Activated T-cell treated with anti-CD3 and anti-CD28 coated beads, Interleukin-2, amount 50 U/mL, for 24 hours (primary cell): ENCODE measurements around the gene CRTC3.

Experiments used
- DNase-seq: peaks from one replicate; pipeline ENCODE4 v3.0.0-alpha.2; 2020
- H3K27ac Mint-ChIP-seq: 2 replicates; pipeline ENCODE4 v1.8.0; 2020; ENCODE audit warnings: mild to moderate bottlenecking, mixed read lengths
- H3K27me3 Mint-ChIP-seq: 2 replicates; pipeline ENCODE4 v1.8.0; 2020; ENCODE audit warnings: mixed read lengths
- H3K36me3 Mint-ChIP-seq: 2 replicates; pipeline ENCODE4 v1.8.0; 2020; ENCODE audit warnings: low read depth, mixed read lengths
- H3K4me1 Mint-ChIP-seq: 2 replicates; pipeline ENCODE4 v1.8.0; 2020; ENCODE audit warnings: low read depth, mixed read lengths
- H3K4me3 Mint-ChIP-seq: 2 replicates; pipeline ENCODE4 v1.8.0; 2020; ENCODE audit warnings: mild to moderate bottlenecking, moderate library complexity, mixed read lengths
- H3K9me3 Mint-ChIP-seq: 2 replicates; pipeline ENCODE4 v1.8.0; 2020; ENCODE audit warnings: mixed read lengths

CRTC3 gene

GRCh38 chr15:90540768-90541167 is 11.0 kb downstream of the CRTC3 start:
- H3K27me3 Mint-ChIP-seq, result no peaks in the 10 kb centered on the region
- peaks cover 60% of the 10 kb centered on the region for H3K36me3 Mint-ChIP-seq
- no peak overlapping the region for H3K4me3 Mint-ChIP-seq
- H3K27ac Mint-ChIP-seq, result peak overlapping the region; percentile 53
- no peaks in the 10 kb centered on the region for H3K9me3 Mint-ChIP-seq
- no peak for DNase-seq
- H3K4me1 Mint-ChIP-seq, result peaks cover 78% of the 10 kb centered on the region

- no peak for DNase-seq
- Mint-ChIP-seq H3K27ac (peak overlapping the region; percentile 53), H3K4me1 (peaks cover 65% of the 10 kb centered on the region), H3K9me3 (no peaks in the 10 kb centered on the region), H3K4me3 (no peak overlapping the region), H3K27me3 (no peaks in the 10 kb centered on the region), H3K36me3 (peaks cover 65% of the 10 kb centered on the region)
Measured at GRCh38 chr15:90545095-90545494, 15.4 kb downstream of the CRTC3 start.

- no peak for DNase-seq
- H3K27me3 Mint-ChIP-seq, result no peaks in the 10 kb centered on the region
- H3K27ac Mint-ChIP-seq, result peak overlapping the region; percentile 72
- no peaks in the 10 kb centered on the region for H3K9me3 Mint-ChIP-seq
- peaks cover 71% of the 10 kb centered on the region for H3K36me3 Mint-ChIP-seq
- H3K4me3 Mint-ChIP-seq, result no peak overlapping the region
- peaks cover 66% of the 10 kb centered on the region for H3K4me1 Mint-ChIP-seq
Measured at GRCh38 chr15:90547540-90547939, 17.8 kb downstream of the CRTC3 start.

- Mint-ChIP-seq H3K9me3 (no peaks in the 10 kb centered on the region), H3K4me3 (no peak overlapping the region), H3K4me1 (peaks cover 60% of the 10 kb centered on the region), H3K27ac (no peak overlapping the region), H3K36me3 (peaks cover 67% of the 10 kb centered on the region), H3K27me3 (no peaks in the 10 kb centered on the region)
- DNase-seq, result no peak
Measured at GRCh38 chr15:90550919-90551318, 21.2 kb downstream of the CRTC3 start.

GRCh38 chr15:90552162-90552928 is 22.6 kb downstream of the CRTC3 start:
- H3K27ac Mint-ChIP-seq, result peak overlapping the region; percentile 58
- no peak overlapping the region for H3K4me3 Mint-ChIP-seq
- peaks cover 65% of the 10 kb centered on the region for H3K36me3 Mint-ChIP-seq
- H3K27me3 Mint-ChIP-seq, result no peaks in the 10 kb centered on the region
- H3K9me3 Mint-ChIP-seq, result no peaks in the 10 kb centered on the region
- DNase-seq, result no peak
- peaks cover 64% of the 10 kb centered on the region for H3K4me1 Mint-ChIP-seq

GRCh38 chr15:90552929-90553211 is 23.1 kb downstream of the CRTC3 start:
- Mint-ChIP-seq H3K4me3 (no peak overlapping the region), H3K27ac (peak overlapping the region; percentile 53), H3K4me1 (peaks cover 64% of the 10 kb centered on the region), H3K36me3 (peaks cover 61% of the 10 kb centered on the region), H3K9me3 (no peaks in the 10 kb centered on the region), H3K27me3 (no peaks in the 10 kb centered on the region)
- DNase-seq, result no peak

- Mint-ChIP-seq H3K9me3 (no peaks in the 10 kb centered on the region), H3K27ac (peak overlapping the region; percentile 53), H3K27me3 (no peaks in the 10 kb centered on the region), H3K36me3 (peaks cover 59% of the 10 kb centered on the region), H3K4me3 (no peak overlapping the region), H3K4me1 (peaks cover 64% of the 10 kb centered on the region)
- no peak for DNase-seq
Measured at GRCh38 chr15:90553248-90553745, 23.6 kb downstream of the CRTC3 start.

GRCh38 chr15:90557186-90558084 is 27.7 kb downstream of the CRTC3 start:
- peaks cover 48% of the 10 kb centered on the region for H3K36me3 Mint-ChIP-seq
- peaks cover 79% of the 10 kb centered on the region for H3K4me1 Mint-ChIP-seq
- no peak for DNase-seq

GRCh38 chr15:90558171-90558573 is 28.4 kb downstream of the CRTC3 start:
- Mint-ChIP-seq H3K27ac (peak overlapping the region; percentile 76), H3K27me3 (no peaks in the 10 kb centered on the region), H3K4me3 (no peak overlapping the region), H3K36me3 (peaks cover 45% of the 10 kb centered on the region), H3K4me1 (peaks cover 79% of the 10 kb centered on the region), H3K9me3 (no peaks in the 10 kb centered on the region)
- DNase-seq, result no peak

More at GRCh38 chr15:90557186-90558084, 27.7 kb downstream of the CRTC3 start:
- Mint-ChIP-seq H3K27ac (peak overlapping the region; percentile 76), H3K4me3 (peak overlapping the region; percentile 5), H3K9me3 (no peaks in the 10 kb centered on the region), H3K27me3 (no peaks in the 10 kb centered on the region)

GRCh38 chr15:90559119-90559518 is 29.4 kb downstream of the CRTC3 start:
- Mint-ChIP-seq H3K27ac (no peak overlapping the region), H3K4me3 (no peak overlapping the region)

GRCh38 chr15:90560229-90560776 is 30.6 kb downstream of the CRTC3 start:
- DNase-seq, result no peak
- no peak overlapping the region for H3K4me3 Mint-ChIP-seq

More at GRCh38 chr15:90559119-90559518, 29.4 kb downstream of the CRTC3 start:
- Mint-ChIP-seq H3K9me3 (no peaks in the 10 kb centered on the region), H3K36me3 (peaks cover 42% of the 10 kb centered on the region), H3K4me1 (peaks cover 82% of the 10 kb centered on the region), H3K27me3 (no peaks in the 10 kb centered on the region)
- no peak for DNase-seq

GRCh38 chr15:90561344-90562244 is 31.9 kb downstream of the CRTC3 start:
- H3K36me3 Mint-ChIP-seq, result peaks cover 39% of the 10 kb centered on the region
- no peak overlapping the region for H3K4me3 Mint-ChIP-seq
- no peaks in the 10 kb centered on the region for H3K9me3 Mint-ChIP-seq
- DNase-seq, result no peak
- peak overlapping the region; percentile 72 for H3K27ac Mint-ChIP-seq
- H3K27me3 Mint-ChIP-seq, result no peaks in the 10 kb centered on the region
- H3K4me1 Mint-ChIP-seq, result peaks cover 92% of the 10 kb centered on the region

More at GRCh38 chr15:90560229-90560776, 30.6 kb downstream of the CRTC3 start:
- H3K4me1 Mint-ChIP-seq, result peaks cover 85% of the 10 kb centered on the region
- no peaks in the 10 kb centered on the region for H3K9me3 Mint-ChIP-seq
- H3K27me3 Mint-ChIP-seq, result no peaks in the 10 kb centered on the region
- H3K36me3 Mint-ChIP-seq, result peaks cover 42% of the 10 kb centered on the region
- peak overlapping the region; percentile 4 for H3K27ac Mint-ChIP-seq

GRCh38 chr15:90562669-90563068 is 32.9 kb downstream of the CRTC3 start:
- peaks cover 91% of the 10 kb centered on the region for H3K4me1 Mint-ChIP-seq
- DNase-seq, result no peak
- no peaks in the 10 kb centered on the region for H3K27me3 Mint-ChIP-seq
- peaks cover 43% of the 10 kb centered on the region for H3K36me3 Mint-ChIP-seq
- peak overlapping the region; percentile 72 for H3K27ac Mint-ChIP-seq
- H3K4me3 Mint-ChIP-seq, result no peak overlapping the region
- H3K9me3 Mint-ChIP-seq, result no peaks in the 10 kb centered on the region

GRCh38 chr15:90563463-90563862 is 33.7 kb downstream of the CRTC3 start:
- DNase-seq, result no peak

More at GRCh38 chr15:90563463-90563862, 33.7 kb downstream of the CRTC3 start:
- no peak overlapping the region for H3K4me3 Mint-ChIP-seq
- peaks cover 90% of the 10 kb centered on the region for H3K4me1 Mint-ChIP-seq
- H3K9me3 Mint-ChIP-seq, result no peaks in the 10 kb centered on the region
- peak overlapping the region; percentile 88 for H3K27ac Mint-ChIP-seq
- H3K27me3 Mint-ChIP-seq, result no peaks in the 10 kb centered on the region
- H3K36me3 Mint-ChIP-seq, result peaks cover 43% of the 10 kb centered on the region
